GM12878 (cell line): ENCODE data around the gene CNTN2. TPM values are rescaled to one million over a fixed set of nuclear protein-coding genes. Genes with fewer than 3 reads are reported as not detected.

ENCODE experiments used
- ATAC-seq: fragments of 200-7000 bp; cut with Tn5 transposase; 3 replicates; pipeline ENCODE4 v1.9.1; 2020; ENCODE audit warnings: mild to moderate bottlenecking, moderate library complexity
- BruUV-seq: library from RNA; stranded (reverse); fragments of 400-500 nt; replicated peaks from 2 replicates; lab custom pipeline; 2021; lab: Mats Ljungman, UMichigan
- CTCF ChIA-PET: fragments of 300-600 bp; sonication (Branson Sonifier 250); formaldehyde crosslinking; extraction: SDS; loops from one replicate; lab custom pipeline; 2021; ENCODE audit warnings: inconsistent platforms; lab: Yijun Ruan, JAX
- POLR2A ChIA-PET: fragments of 350-600 bp; formaldehyde crosslinking; extraction: SDS; loops from one replicate; lab custom pipeline; 2021; ENCODE audit warnings: inconsistent platforms; lab: Charles Lee
- RAD21 ChIA-PET: fragments of 300-600 bp; sonication (Branson Sonifier 250); formaldehyde crosslinking; loops from one replicate; lab custom pipeline; 2023; ENCODE audit warnings: antibody characterized with exemption; ENCODE audit not compliant: unreplicated experiment; lab: Charles Lee
- SMC1A ChIA-PET: fragments of 300-600 bp; sonication (Branson Sonifier 250); formaldehyde crosslinking; loops from one replicate; lab custom pipeline; 2023; ENCODE audit not compliant: unreplicated experiment, uncharacterized antibody; lab: Charles Lee
- DNase-seq: peaks from one replicate; pipeline ENCODE4 v3.0.0-alpha.2; 2011; ENCODE audit warnings: low read depth, low spot score
- FAIRE-seq: peaks from 3 replicates; lab custom pipeline; 2011; peaks lifted over from hg19 to GRCh38; lab: Jason Lieb, UNC
- H2AFZ ChIP-seq: 2 replicates; pipeline ENCODE4 v1.6.0; 2011; ENCODE audit warnings: low read depth, low read length, control low read depth; ENCODE audit not compliant: control insufficient read depth
- H3K27ac ChIP-seq: 2 replicates; pipeline ENCODE4 v1.5.1; 2011; ENCODE audit warnings: control low read depth; ENCODE audit not compliant: control insufficient read depth, insufficient read depth
- H3K27me3 ChIP-seq, 2 experiments: replicated peaks in 1 of 2; 2 replicates each; pipeline versions ENCODE4 v1.6.0 to v1.6.1; 2011; ENCODE audit warnings: low read length in 1 of 2; ENCODE audit not compliant: control insufficient read depth in 2 of 2, insufficient read depth in 2 of 2
- H3K36me3 ChIP-seq, 2 experiments: 2 replicates each; pipeline ENCODE4 v1.5.1; 2011; ENCODE audit warnings: low read length in 1 of 2; ENCODE audit not compliant: control insufficient read depth in 2 of 2, insufficient read depth in 2 of 2
- H3K4me1 ChIP-seq: 2 replicates; pipeline ENCODE4 v1.6.1; 2011; ENCODE audit warnings: mild to moderate bottlenecking, low read length, moderate library complexity, mixed read lengths; ENCODE audit not compliant: control insufficient read depth, insufficient read depth
- H3K4me2 ChIP-seq: 2 replicates; pipeline ENCODE4 v1.6.0; 2011; ENCODE audit warnings: control low read depth; ENCODE audit not compliant: control insufficient read depth, insufficient read depth
- H3K4me3 ChIP-seq: fragments of 200-600 bp; sonication (generic); 2 replicates; pipeline ENCODE4 v1.5.1; 2016
- H3K79me2 ChIP-seq: 2 replicates; pipeline ENCODE4 v1.6.0; 2011; ENCODE audit warnings: low read length; ENCODE audit not compliant: control insufficient read depth, insufficient read depth
- H3K9ac ChIP-seq: 2 replicates; pipeline ENCODE4 v1.8.0; 2011; ENCODE audit warnings: low read length, control low read depth, mixed read lengths; ENCODE audit not compliant: control insufficient read depth, insufficient read depth
- H3K9me3 ChIP-seq: replicated peaks from 3 replicates; pipeline ENCODE4 v1.5.1; 2011; ENCODE audit warnings: mild to moderate bottlenecking, low read length; ENCODE audit not compliant: control insufficient read depth, insufficient read depth
- H4K20me1 ChIP-seq: 2 replicates; pipeline ENCODE4 v1.6.0; 2011; ENCODE audit not compliant: control insufficient read depth, insufficient read depth
- BCL3 ChIP-seq: IDR thresholded peaks from 2 replicates; pipeline ENCODE4 v1.6.1; 2011; ENCODE audit warnings: borderline replicate concordance, low read depth, mild to moderate bottlenecking, moderate library complexity, low read length; ENCODE audit not compliant: insufficient read depth, poor library complexity, severe bottlenecking
- E2F8 ChIP-seq: fragments of 450-650 bp; IDR thresholded peaks from 2 replicates; pipeline ENCODE4 v1.6.1; 2018; ENCODE audit warnings: mild to moderate bottlenecking, low read depth, moderate library complexity; ENCODE audit not compliant: partially characterized antibody
- FOS ChIP-seq: IDR thresholded peaks from 3 replicates; pipeline ENCODE4 v1.6.1; 2011; ENCODE audit warnings: borderline replicate concordance; ENCODE audit not compliant: insufficient read length; ENCODE audit errors: extremely low read depth
- MYC ChIP-seq: IDR thresholded peaks from 2 replicates; pipeline ENCODE4 v1.6.1; 2011; ENCODE audit warnings: mild to moderate bottlenecking, low read length, moderate library complexity, inconsistent platforms; ENCODE audit not compliant: insufficient read depth, insufficient replicate concordance, insufficient read length, severe bottlenecking
- NFIC ChIP-seq: IDR thresholded peaks from 2 replicates; pipeline ENCODE4 v1.6.1; 2012; ENCODE audit warnings: low read depth, mild to moderate bottlenecking, inconsistent platforms, low read length, moderate library complexity
- PKNOX1 ChIP-seq: fragments of 450-650 bp; IDR thresholded peaks from 2 replicates; pipeline ENCODE4 v1.6.1; 2016; ENCODE audit warnings: mild to moderate bottlenecking
- SMAD5 ChIP-seq: IDR thresholded peaks from 2 replicates; pipeline ENCODE4 v1.6.1; 2016; ENCODE audit warnings: antibody characterized with exemption, low read depth
- ZNF217 ChIP-seq: fragments of 450-650 bp; IDR thresholded peaks from 2 replicates; pipeline ENCODE4 v1.6.1; 2017; ENCODE audit warnings: antibody characterized with exemption, mild to moderate bottlenecking
- WGBS: methylation state at CpG from one replicate; pipeline ENCODE4 v1.1.6; 2016; ENCODE audit warnings: low lambda C conversion rate; ENCODE audit not compliant: insufficient replicate concordance, insufficient coverage; ENCODE audit errors: missing lambda C conversion rate; 5-methylcytosine and 5-hydroxymethylcytosine counted together
- in situ Hi-C: fragments of 300-500 bp; cut with MboI; formaldehyde crosslinking; loops from 9 replicates; pipeline ENCODE4 v1.14.3; 2018; ENCODE audit warnings: mixed read lengths
- intact Hi-C: fragments of 100-400 bp; cut with micrococcal nuclease; formaldehyde crosslinking; loops from one replicate; pipeline ENCODE4 v1.14.2; 2022; ENCODE audit not compliant: unreplicated experiment
- polyA plus RNA-seq, 11 experiments: library from polyadenylated mRNA; depleted of rRNA in 4 of 11; unstranded in 6 of 11; stranded (reverse) in 5 of 11; fragments of >200 nt; fragmentation: Nextera tagmentation in 4 of 11; fragmentation: Illumina TruSeq in 1 of 11; extraction: Ambion mirVana in 4 of 11; extraction: Trizol in 1 of 11; gene quantifications; 1 replicate in 1 of 11; 2 replicates in 10 of 11; pipeline versions ENCODE4 v1.2.1 to v1.2.3, GENCODE V29; 2011 to 2016; ENCODE audit warnings: inconsistent platforms in 2 of 11, missing spikeins in 2 of 11, low read depth in 1 of 11
- total RNA-seq, 4 experiments: library from RNA; depleted of rRNA in 3 of 4; stranded (reverse); fragments of >200 nt in 3 of 4; fragmentation: Illumina TruSeq in 1 of 4; extraction: Trizol in 1 of 4; gene quantifications; 2 replicates each; pipeline versions ENCODE4 v1.2.1 to v1.2.3, GENCODE V29; 2013 to 2021

The CNTN2 gene
- total and polyA plus RNA-seq, 10 of the 15 experiments (the other 5 are each of a cell fraction or from before 2014, with no cell fraction given): 0.03 TPM; not detected in 9

- no peaks in the 10 kb centered on the region for H4K20me1 ChIP-seq
- no peaks in the 10 kb centered on the region for H3K4me1 ChIP-seq
- H3K36me3 ChIP-seq: no peaks in the 10 kb centered on the region
- no peaks in the 10 kb centered on the region for H3K9me3 ChIP-seq
- in situ Hi-C loops: no loop called here
- TF ChIP-seq E2F8 (no peak), MYC (no peak), FOS (no peak), ZNF217 (no peak), NFIC (no peak), PKNOX1 (no peak), BCL3 (no peak), SMAD5 (no peak)
- no peak overlapping the region for H3K27ac ChIP-seq
- ChIA-PET RAD21 (interaction anchor here (0.5 kb wide), 1 partner anchor 629 kb away, joined by 4 read pairs; no protein-coding TSS in a partner anchor), SMC1A (interaction anchor here (1.3 kb wide), 1 partner anchor 227 kb away, joined by 3 read pairs; no protein-coding TSS in a partner anchor), CTCF (interaction anchor here (0.7 to 1.4 kb wide), 3 partner anchors 34 to 222 kb away, joined by 3 to 7 read pairs (median 3); no protein-coding TSS in a partner anchor), POLR2A (no interaction called here)
- H3K9ac ChIP-seq: no peak overlapping the region
- no peak overlapping the region for H2AFZ ChIP-seq
- intact Hi-C loops: no loop called here
- 19% methylated on average over 7 of the region's 7 CpGs for WGBS
- H3K4me2 ChIP-seq: no peak overlapping the region
- H3K27me3 ChIP-seq: peaks cover 0 to 3% of the 10 kb centered on the region in 2 experiments; a peak in 2 of 4 replicates
- H3K4me3 ChIP-seq: no peak overlapping the region
- no TSS peak for BruUV-seq
- DNase-seq (no peak), FAIRE-seq (no peak), ATAC-seq (no peak)
- no peaks in the 10 kb centered on the region for H3K79me2 ChIP-seq
These were observed 14.6 kb upstream of the CNTN2 start for GRCh38 chr1:205028390-205028789.
